Duodenal mucosa (tissue), 2 donors: ENCODE results near the gene CCAR1.
"Not testable (repeated sequence)": the region's sequence is repeated elsewhere in the genome, so short reads cannot be mapped to it uniquely, and the experiment has no call there.

Experiments
- H3K27ac ChIP-seq: one replicate; pipeline ENCODE4 v1.7.0; 2013; ENCODE audit warnings: low read depth, low read length
- H3K27me3 ChIP-seq, 2 donors: one replicate each; pipeline ENCODE4 v1.7.0; 2013; ENCODE audit warnings: low read length in 2 of 2, control low read depth in 1 of 2; ENCODE audit not compliant: insufficient read depth in 2 of 2, control insufficient read depth in 1 of 2
- H3K36me3 ChIP-seq, 2 donors: one replicate each; pipeline ENCODE4 v1.7.0; 2013; ENCODE audit warnings: low read length in 2 of 2, control low read depth in 1 of 2; ENCODE audit not compliant: insufficient read depth in 2 of 2, control insufficient read depth in 1 of 2
- H3K4me1 ChIP-seq, 2 donors: one replicate each; pipeline ENCODE4 v1.7.0; 2013; ENCODE audit warnings: low read length in 2 of 2, control low read depth in 1 of 2; ENCODE audit not compliant: insufficient read depth in 2 of 2, control insufficient read depth in 1 of 2
- H3K4me3 ChIP-seq, 2 donors: one replicate each; pipeline ENCODE4 v1.7.0; 2013; ENCODE audit warnings: low read length in 2 of 2, low read depth in 1 of 2
- H3K9ac ChIP-seq, 2 donors: one replicate each; pipeline ENCODE4 v1.7.0; 2013; ENCODE audit warnings: low read length in 2 of 2, low read depth in 1 of 2
- H3K9me3 ChIP-seq, 2 donors: one replicate each; pipeline ENCODE4 v1.7.0; 2013; ENCODE audit warnings: low read length in 2 of 2, control low read depth in 1 of 2; ENCODE audit not compliant: control insufficient read depth in 1 of 2

Gene CCAR1

GRCh38 chr10:68796605-68797004 lies 75.6 kb downstream of the CCAR1 start:
- H3K36me3 ChIP-seq = peaks cover 0 to 30% of the 10 kb centered on the region in 2 donors
- H3K9me3 ChIP-seq = no peaks in the 10 kb centered on the region
- no peaks in the 10 kb centered on the region for H3K4me1 ChIP-seq
- H3K27me3 ChIP-seq = no peaks in the 10 kb centered on the region
- no peak overlapping the region for H3K9ac ChIP-seq
- H3K4me3 ChIP-seq = no peak overlapping the region
- no peak overlapping the region for H3K27ac ChIP-seq

- Histone ChIP-seq H3K9me3 (no peaks in the 10 kb centered on the region), H3K4me3 (no peak overlapping the region), H3K9ac (no peak overlapping the region), H3K27me3 (no peaks in the 10 kb centered on the region), H3K4me1 (no peaks in the 10 kb centered on the region), H3K27ac (no peak overlapping the region), H3K36me3 (peaks cover 0 to 13% of the 10 kb centered on the region in 2 donors)
Observed at GRCh38 chr10:68800211-68800610, 79.2 kb downstream of the CCAR1 start.

GRCh38 chr10:68804692-68805091 lies 83.7 kb downstream of the CCAR1 start:
- Histone ChIP-seq H3K4me3 (no peak overlapping the region), H3K9ac (no peak overlapping the region), H3K27ac (no peak overlapping the region), H3K27me3 (no peaks in the 10 kb centered on the region), H3K36me3 (no peaks in the 10 kb centered on the region), H3K4me1 (no peaks in the 10 kb centered on the region), H3K9me3 (no peaks in the 10 kb centered on the region)

- H3K27me3 ChIP-seq, H3K9me3 ChIP-seq: not testable (repeated sequence)
Observed at GRCh38 chr10:68810830-68811229, 89.8 kb downstream of the CCAR1 start.

GRCh38 chr10:68811314-68812009 lies 90.4 kb downstream of the CCAR1 start:
- no peaks in the 10 kb centered on the region for H3K9me3 ChIP-seq
- H3K36me3 ChIP-seq = no peaks in the 10 kb centered on the region
- no peaks in the 10 kb centered on the region for H3K4me1 ChIP-seq
- H3K27me3 ChIP-seq = no peaks in the 10 kb centered on the region
- no peak overlapping the region for H3K27ac ChIP-seq
- H3K4me3 ChIP-seq = no peak overlapping the region
- H3K9ac ChIP-seq = no peak overlapping the region

More at GRCh38 chr10:68810830-68811229, 89.8 kb downstream of the CCAR1 start:
- H3K4me1 ChIP-seq, H3K4me3 ChIP-seq, H3K27ac ChIP-seq, H3K9ac ChIP-seq, H3K36me3 ChIP-seq: not testable (repeated sequence)

DNA sequence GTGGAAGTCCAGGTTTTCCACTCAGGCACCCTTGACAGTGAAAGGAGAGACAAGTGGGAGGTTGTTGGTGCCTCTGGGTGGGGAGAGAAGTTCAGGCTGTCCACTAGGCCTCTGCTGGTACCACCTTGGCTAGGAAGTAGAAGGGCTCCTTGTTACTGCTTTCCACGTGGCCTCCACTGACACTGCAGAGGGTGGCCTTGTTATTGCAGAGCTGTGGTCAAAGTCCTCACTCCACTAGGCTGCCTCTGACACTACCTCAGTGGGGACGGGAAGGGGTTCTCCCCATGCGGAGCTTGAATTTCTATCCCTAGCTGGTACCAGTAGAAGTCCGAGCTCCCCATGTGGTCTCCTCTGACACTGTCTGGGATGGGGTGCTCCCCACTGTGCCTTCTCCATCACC lies 91.4 kb downstream of the CCAR1 start:
- Histone ChIP-seq H3K36me3 (no peaks in the 10 kb centered on the region), H3K27ac (no peak overlapping the region), H3K27me3 (no peaks in the 10 kb centered on the region), H3K4me1 (no peaks in the 10 kb centered on the region), H3K9me3 (no peaks in the 10 kb centered on the region), H3K4me3 (no peak overlapping the region), H3K9ac (no peak overlapping the region)

DNA sequence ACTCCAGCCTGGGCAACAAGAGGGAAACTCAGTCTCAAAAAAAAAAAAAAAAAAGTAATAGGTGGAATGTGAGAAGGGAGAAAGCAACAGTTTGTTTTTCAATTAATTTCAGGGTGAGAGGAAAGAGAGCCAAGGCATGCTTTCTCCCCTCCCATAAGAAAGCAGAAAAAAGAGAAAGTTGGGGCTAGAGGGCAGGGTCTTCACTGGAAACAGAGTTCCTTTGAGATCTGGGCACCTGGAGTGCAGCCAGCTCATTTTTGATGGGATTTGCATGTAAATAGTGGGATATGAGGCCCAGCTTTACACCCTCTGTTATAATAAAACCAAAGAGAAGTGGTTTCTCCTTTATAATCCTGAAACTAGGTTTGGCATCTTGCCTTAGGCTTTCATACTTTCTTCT lies 92.5 kb downstream of the CCAR1 start:
- Histone ChIP-seq H3K4me3 (no peak overlapping the region), H3K36me3 (no peaks in the 10 kb centered on the region), H3K9me3 (no peaks in the 10 kb centered on the region), H3K27me3 (no peaks in the 10 kb centered on the region), H3K4me1 (no peaks in the 10 kb centered on the region), H3K9ac (no peak overlapping the region), H3K27ac (no peak overlapping the region)

DNA sequence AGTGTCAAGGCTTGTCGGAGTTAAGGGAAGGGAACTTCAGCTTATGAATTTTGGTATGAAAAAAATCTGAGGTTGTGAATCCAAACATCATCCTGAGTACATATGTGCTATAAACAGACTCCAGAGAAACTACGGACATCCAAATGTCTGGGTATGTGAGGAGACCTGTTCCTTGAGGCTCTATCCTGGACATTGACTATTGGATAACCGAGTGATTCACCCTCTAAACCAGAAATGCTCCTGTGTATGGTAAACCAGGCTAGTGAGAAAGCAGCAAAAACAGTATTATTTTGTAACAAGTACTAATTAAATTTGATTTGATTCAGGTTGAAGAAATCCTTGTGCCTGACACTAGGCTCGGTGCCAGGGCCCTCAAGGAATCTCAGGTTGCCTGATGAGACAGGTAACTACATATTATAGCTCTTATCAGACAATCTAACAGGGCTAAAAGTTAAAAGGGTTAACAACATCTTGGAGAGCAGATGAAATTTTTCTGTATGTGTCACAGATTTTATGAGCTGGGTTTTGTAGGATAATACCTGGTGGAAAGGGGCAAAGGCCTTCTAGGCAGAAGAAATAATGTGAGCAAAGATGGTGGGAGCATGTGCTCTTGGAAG lies 95.9 kb downstream of the CCAR1 start:
- Histone ChIP-seq H3K27me3 (no peaks in the 10 kb centered on the region), H3K4me1 (no peaks in the 10 kb centered on the region), H3K4me3 (no peak overlapping the region), H3K27ac (no peak overlapping the region), H3K9me3 (no peaks in the 10 kb centered on the region), H3K36me3 (no peaks in the 10 kb centered on the region), H3K9ac (no peak overlapping the region)

DNA sequence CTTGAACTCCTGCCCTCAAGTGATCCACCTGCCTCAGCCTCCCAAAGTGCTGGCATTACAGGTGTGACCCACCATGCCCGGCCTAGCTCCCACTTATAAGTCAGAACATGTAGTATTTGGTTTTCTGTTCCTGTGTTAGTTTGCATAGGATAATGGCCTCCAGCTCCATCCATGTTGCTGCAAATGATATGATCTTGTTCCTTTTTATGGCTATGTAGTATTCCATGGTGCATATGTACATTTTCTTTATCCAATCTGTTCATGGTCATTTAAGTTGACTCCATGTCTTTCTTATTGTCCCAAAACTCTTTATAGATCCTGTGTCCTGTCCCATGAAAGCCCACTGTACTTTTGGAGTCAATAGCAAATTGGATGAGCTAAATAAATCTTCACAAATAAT lies 99.3 kb downstream of the CCAR1 start:
- not testable (repeated sequence) for H3K36me3 ChIP-seq

DNA sequence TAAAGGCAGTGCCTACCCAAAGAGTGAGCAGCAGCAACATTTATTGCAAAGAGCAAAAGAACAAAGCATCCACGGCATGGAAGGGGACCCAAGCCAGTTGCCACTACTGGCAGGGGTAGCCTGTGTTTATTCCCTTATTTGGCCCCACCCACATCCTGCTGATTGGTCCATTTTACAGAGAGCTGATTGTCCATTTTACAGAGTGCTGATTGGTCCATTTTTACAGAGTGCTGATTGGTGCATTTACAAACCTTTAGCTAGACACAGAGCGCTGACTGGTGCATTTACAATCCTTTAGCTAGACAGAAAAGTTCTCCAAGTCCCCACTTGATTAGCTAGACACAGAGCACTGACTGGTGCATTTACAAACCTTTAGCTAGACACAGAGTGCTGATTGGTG lies 101.6 kb downstream of the CCAR1 start:
- not testable (repeated sequence) for H3K4me1 ChIP-seq, H3K27me3 ChIP-seq, H3K36me3 ChIP-seq, H3K4me3 ChIP-seq, H3K9ac ChIP-seq, H3K9me3 ChIP-seq, H3K27ac ChIP-seq

More for the DNA sequence above, 99.3 kb downstream of the CCAR1 start:
- H3K9ac ChIP-seq, H3K27me3 ChIP-seq, H3K27ac ChIP-seq, H3K4me3 ChIP-seq, H3K4me1 ChIP-seq, H3K9me3 ChIP-seq: not testable (repeated sequence)
